Natural killer cell (primary cell): ENCODE results near the gene MAP9. TPM values are rescaled to one million over a fixed set of nuclear protein-coding genes. Genes with fewer than 3 reads are reported as not detected.
"Not testable (repeated sequence)": the region's sequence is repeated elsewhere in the genome, so short reads cannot be mapped to it uniquely, and the experiment has no call there.

Experiments
- ATAC-seq, 3 donors: fragments of 150-1000 bp in 2 of 3; fragments of 200-7000 bp in 1 of 3; cut with Tn5 transposase; 1 replicate in 1 of 3; 2 replicates in 2 of 3; pipeline ENCODE4 v1.10.0; 2021; ENCODE audit warnings: mild to moderate bottlenecking in 2 of 3, moderate library complexity in 2 of 3
- DNase-seq, 2 donors: peaks; one replicate each; pipeline versions ENCODE4 v3.0.0 to v3.0.0-alpha.2; 2013 to 2021; ENCODE audit warnings: mixed read lengths in 1 of 2
- H3K27ac ChIP-seq: one replicate; pipeline ENCODE4 v1.5.1; 2013; ENCODE audit warnings: mild to moderate bottlenecking, low read length
- H3K27me3 ChIP-seq: one replicate; pipeline ENCODE4 v1.6.1; 2013; ENCODE audit warnings: low read length; ENCODE audit not compliant: control insufficient read depth, insufficient read depth
- H3K36me3 ChIP-seq: one replicate; pipeline ENCODE4 v1.6.1; 2013; ENCODE audit warnings: low read length; ENCODE audit not compliant: control insufficient read depth, insufficient read depth
- H3K4me1 ChIP-seq: one replicate; pipeline ENCODE4 v1.6.1; 2013; ENCODE audit warnings: low read length; ENCODE audit not compliant: control insufficient read depth, insufficient read depth
- H3K4me3 ChIP-seq: one replicate; pipeline ENCODE4 v1.5.1; 2013; ENCODE audit warnings: low read length
- H3K9me3 ChIP-seq: one replicate; pipeline ENCODE4 v1.6.1; 2013; ENCODE audit warnings: low read length; ENCODE audit not compliant: control insufficient read depth, insufficient read depth
- H3K27ac Mint-ChIP-seq, 2 donors: one replicate each; pipeline ENCODE4 v1.8.0; 2022; ENCODE audit warnings: mild to moderate bottlenecking in 2 of 2, mixed read lengths in 2 of 2, moderate library complexity in 1 of 2
- H3K27me3 Mint-ChIP-seq, 2 donors: one replicate each; pipeline ENCODE4 v1.8.0; 2022; ENCODE audit warnings: low read depth in 2 of 2, mixed read lengths in 2 of 2
- H3K36me3 Mint-ChIP-seq: one replicate; pipeline ENCODE4 v1.8.0; 2022; ENCODE audit warnings: mixed read lengths
- H3K4me1 Mint-ChIP-seq, 2 donors: one replicate each; pipeline ENCODE4 v1.8.0; 2022; ENCODE audit warnings: mixed read lengths in 2 of 2
- H3K4me3 Mint-ChIP-seq: one replicate; pipeline ENCODE4 v1.8.0; 2022; ENCODE audit warnings: mild to moderate bottlenecking, moderate library complexity, mixed read lengths
- H3K9me3 Mint-ChIP-seq, 2 donors: one replicate each; pipeline ENCODE4 v1.8.0; 2022; ENCODE audit warnings: mixed read lengths in 2 of 2
- WGBS: methylation state at CpG from one replicate; pipeline ENCODE4 v1.1.7; 2013; ENCODE audit warnings: missing lambda C conversion rate; ENCODE audit not compliant: insufficient coverage; 5-methylcytosine and 5-hydroxymethylcytosine counted together
- intact Hi-C: fragments of 100-400 bp; cut with micrococcal nuclease; formaldehyde crosslinking; loops from one replicate; pipeline ENCODE4 v1.14.2; 2022
- total RNA-seq, 4 donors: library from RNA; stranded (reverse); fragments of 120-200 nt in 1 of 4; gene quantifications; one replicate each; pipeline versions ENCODE4 v1.2.3 to v1.2.4, GENCODE V29; 2013 to 2022
- TF ChIP-seq, protein P1 (sequence below): fragments of 200-600 bp; IDR thresholded peaks from one replicate; pipeline ENCODE4 v1.8.0; 2022; ENCODE audit warnings: antibody characterized with exemption

The MAP9 gene
- 10 to 100 TPM in 2 of 3 donors, 1 to 10 TPM in 1; 9.4 to 17.6 (median 10.6) TPM for total RNA-seq
- total RNA-seq (2013) = 17.6 TPM

DNA sequence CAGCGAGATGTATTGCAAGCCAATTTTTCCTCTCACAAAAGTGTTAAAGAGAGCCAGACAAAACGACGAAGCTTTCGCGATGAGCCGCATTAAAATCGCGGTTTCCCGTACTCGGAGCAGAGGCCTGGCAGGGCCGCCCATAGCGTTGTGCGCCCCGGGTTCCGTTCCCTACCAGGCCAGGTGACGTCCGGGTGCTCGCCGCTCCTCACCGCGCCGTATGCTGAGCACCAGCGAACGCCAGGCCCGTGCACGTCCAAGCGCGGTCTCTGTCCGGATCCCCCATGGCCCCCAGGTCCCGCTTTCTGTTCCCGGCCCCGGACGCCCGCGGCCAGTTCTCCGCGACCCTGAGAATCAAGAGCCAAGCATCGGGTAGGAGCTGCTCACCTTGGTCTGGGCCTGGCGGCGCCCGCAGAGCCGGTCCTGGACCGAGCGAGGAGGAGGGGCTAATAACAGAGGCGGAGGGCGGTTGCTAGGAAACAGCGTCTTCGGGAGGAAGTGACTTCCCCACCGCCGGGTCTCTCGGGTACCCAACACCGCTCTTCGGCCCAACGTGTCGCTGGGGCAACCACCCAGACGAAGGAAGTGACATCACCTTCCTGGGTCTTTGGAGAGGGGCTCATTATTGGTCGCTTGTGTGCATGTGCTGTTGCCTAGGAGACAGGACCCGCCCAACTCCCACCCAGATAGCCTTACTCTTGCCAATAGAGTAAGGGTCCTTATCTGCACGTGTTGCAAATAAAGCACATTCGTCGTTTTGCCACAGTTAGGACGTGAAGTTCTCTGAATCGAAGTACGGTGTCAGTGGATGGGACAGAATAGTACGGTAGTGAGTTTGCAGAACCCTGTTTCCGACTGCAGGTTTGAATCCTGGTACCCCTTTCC, at the start of gene MAP9:
MAP9 (minus strand) TSS at position 579 of the 882 bp plus-strand sequence. CDS start 1,115 bp downstream, outside the sequence.
- H3K27ac ChIP-seq = peak within 1 kb of the TSS; percentile 87

DNA sequence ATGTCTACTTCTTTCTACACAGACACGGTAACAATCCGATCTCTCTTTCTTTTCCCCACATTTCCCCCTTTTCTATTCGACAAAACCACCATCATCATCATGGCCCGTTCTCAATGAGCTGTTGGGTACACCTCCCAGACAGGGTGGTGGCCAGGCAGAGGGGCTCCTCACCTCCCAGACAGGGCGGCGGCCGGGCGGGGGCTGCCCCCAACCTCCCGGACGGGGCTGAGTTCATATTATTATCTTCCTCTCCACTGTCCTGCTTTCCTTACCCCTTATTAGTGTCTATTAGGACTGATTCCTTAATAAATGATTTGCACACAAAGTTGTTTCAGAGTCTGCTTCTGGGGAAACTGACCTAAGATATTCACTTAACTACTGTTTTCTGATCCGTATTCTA, 48.0 kb upstream of the MAP9 start:
- H3K27ac Mint-ChIP-seq, H3K9me3 ChIP-seq, H3K27ac ChIP-seq, H3K4me1 ChIP-seq, H3K27me3 ChIP-seq, DNase-seq, ATAC-seq, intact Hi-C loops, H3K9me3 Mint-ChIP-seq, H3K36me3 Mint-ChIP-seq, H3K36me3 ChIP-seq, H3K4me3 ChIP-seq, H3K4me1 Mint-ChIP-seq, H3K4me3 Mint-ChIP-seq: not testable (repeated sequence)
- H3K27me3 Mint-ChIP-seq = peaks cover 2 to 11% of the 10 kb centered on the region in 2 donors
- WGBS = 94% methylated on average over 9 of the region's 11 CpGs

More for the DNA sequence above, at the start of gene MAP9:
- H3K9me3 Mint-ChIP-seq = no peaks in the 10 kb centered on the region
- Histone ChIP-seq H3K9me3 (no peaks in the 10 kb centered on the region), H3K4me1 (peaks cover 3% of the 10 kb centered on the region), H3K36me3 (peaks cover 5% of the 10 kb centered on the region), H3K4me3 (peak within 1 kb of the TSS; percentile 75), H3K27me3 (no peaks in the 10 kb centered on the region)
- peaks cover 9 to 10% of the 10 kb centered on the region in 2 donors for H3K4me1 Mint-ChIP-seq
- TF ChIP-seq, protein P1, sequence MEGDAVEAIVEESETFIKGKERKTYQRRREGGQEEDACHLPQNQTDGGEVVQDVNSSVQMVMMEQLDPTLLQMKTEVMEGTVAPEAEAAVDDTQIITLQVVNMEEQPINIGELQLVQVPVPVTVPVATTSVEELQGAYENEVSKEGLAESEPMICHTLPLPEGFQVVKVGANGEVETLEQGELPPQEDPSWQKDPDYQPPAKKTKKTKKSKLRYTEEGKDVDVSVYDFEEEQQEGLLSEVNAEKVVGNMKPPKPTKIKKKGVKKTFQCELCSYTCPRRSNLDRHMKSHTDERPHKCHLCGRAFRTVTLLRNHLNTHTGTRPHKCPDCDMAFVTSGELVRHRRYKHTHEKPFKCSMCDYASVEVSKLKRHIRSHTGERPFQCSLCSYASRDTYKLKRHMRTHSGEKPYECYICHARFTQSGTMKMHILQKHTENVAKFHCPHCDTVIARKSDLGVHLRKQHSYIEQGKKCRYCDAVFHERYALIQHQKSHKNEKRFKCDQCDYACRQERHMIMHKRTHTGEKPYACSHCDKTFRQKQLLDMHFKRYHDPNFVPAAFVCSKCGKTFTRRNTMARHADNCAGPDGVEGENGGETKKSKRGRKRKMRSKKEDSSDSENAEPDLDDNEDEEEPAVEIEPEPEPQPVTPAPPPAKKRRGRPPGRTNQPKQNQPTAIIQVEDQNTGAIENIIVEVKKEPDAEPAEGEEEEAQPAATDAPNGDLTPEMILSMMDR = no peak
- no peaks in the 10 kb centered on the region for H3K36me3 Mint-ChIP-seq
- no peaks in the 10 kb centered on the region for H3K27me3 Mint-ChIP-seq
- peak within 1 kb of the TSS; percentile 89 to 92 for H3K27ac Mint-ChIP-seq
- WGBS = 6% methylated on average over 66 of the region's 66 CpGs
- DNase-seq (peak; percentile 84 to 97), ATAC-seq (peak; percentile 90 to 95 (median 90))
- intact Hi-C loops = loop anchor here (1.0 to 10.0 kb wide), 4 partner anchors 382 to 1592 kb away; partner anchors contain the start of genes CTSO, GUCY1B1, PLRG1 and SFRP2
- peak within 1 kb of the TSS; percentile 92 for H3K4me3 Mint-ChIP-seq

DNA sequence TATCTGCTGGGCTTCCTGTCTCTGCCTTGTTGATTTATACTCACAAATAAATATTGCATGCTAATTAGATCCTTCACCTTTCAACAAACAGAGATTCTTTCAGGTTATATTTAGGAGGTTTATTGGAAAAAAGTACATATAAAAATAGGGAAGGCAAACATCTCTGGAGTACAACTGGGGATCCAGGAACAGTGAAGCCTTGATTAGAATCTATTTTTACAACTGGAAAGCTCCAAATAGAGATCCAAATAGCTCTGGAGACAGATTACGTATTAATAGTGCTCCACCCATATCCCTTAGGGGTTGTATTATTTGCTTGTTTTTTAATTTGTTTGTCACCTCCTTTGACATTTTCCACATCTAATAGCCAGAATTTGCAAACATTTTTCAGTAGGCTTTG, 46.9 kb upstream of the MAP9 start:
- Mint-ChIP-seq H3K4me3 (no peak overlapping the region), H3K4me1 (no peaks in the 10 kb centered on the region), H3K27ac (no peak overlapping the region), H3K27me3 (peaks cover 4 to 6% of the 10 kb centered on the region in 2 donors), H3K9me3 (no peaks in the 10 kb centered on the region), H3K36me3 (no peaks in the 10 kb centered on the region)
- DNase-seq (no peak), ATAC-seq (no peak)
- intact Hi-C loops = no loop called here
- no CpG with 5 or more reads among the region's 1 CpG for WGBS
- no peak overlapping the region for H3K4me3 ChIP-seq
- TF ChIP-seq, protein P1 = no peak
- no peaks in the 10 kb centered on the region for H3K36me3 ChIP-seq
- no peaks in the 10 kb centered on the region for H3K27me3 ChIP-seq
- no peaks in the 10 kb centered on the region for H3K9me3 ChIP-seq
- no peak overlapping the region for H3K27ac ChIP-seq
- no peaks in the 10 kb centered on the region for H3K4me1 ChIP-seq

DNA sequence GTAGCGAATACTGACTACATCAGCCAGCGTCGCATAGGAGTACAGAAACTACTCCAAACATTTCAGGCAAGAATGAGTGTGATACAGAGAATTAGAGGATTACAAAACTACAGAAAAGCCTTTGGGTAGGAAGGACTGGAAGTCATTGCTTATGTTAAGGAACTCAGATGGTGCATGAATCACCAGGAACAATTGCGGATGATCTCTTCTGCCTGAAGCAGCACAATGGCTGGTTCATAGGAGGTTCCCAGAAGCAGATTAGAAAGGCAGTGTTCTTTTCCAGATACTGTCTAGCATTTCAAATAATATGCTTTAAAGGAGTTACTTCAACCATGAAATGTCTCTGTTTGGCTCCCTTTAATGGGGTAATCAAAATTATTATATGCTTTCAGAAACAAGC, 42.5 kb upstream of the MAP9 start:
- DNase-seq = no peak
- intact Hi-C loops = no loop called here
- WGBS = over 99% methylated on average over 4 of the region's 4 CpGs
- TF ChIP-seq, protein P1 = no peak
- no peaks in the 10 kb centered on the region for H3K27me3 ChIP-seq
- Mint-ChIP-seq H3K36me3 (no peaks in the 10 kb centered on the region), H3K27ac (no peak overlapping the region), H3K4me1 (no peaks in the 10 kb centered on the region), H3K4me3 (no peak overlapping the region), H3K27me3 (peaks cover 4 to 6% of the 10 kb centered on the region in 2 donors), H3K9me3 (no peaks in the 10 kb centered on the region)
- no peaks in the 10 kb centered on the region for H3K36me3 ChIP-seq
- H3K9me3 ChIP-seq = no peaks in the 10 kb centered on the region
- no peaks in the 10 kb centered on the region for H3K4me1 ChIP-seq
- H3K27ac ChIP-seq = no peak overlapping the region
- no peak overlapping the region for H3K4me3 ChIP-seq
- ATAC-seq = no peak
